ENCODE results near the gene CLCN1.
"Not testable (repeated sequence)": the region's sequence is repeated elsewhere in the genome, so short reads cannot be mapped to it uniquely, and the experiment has no call there.

The CLCN1 gene

DNA sequence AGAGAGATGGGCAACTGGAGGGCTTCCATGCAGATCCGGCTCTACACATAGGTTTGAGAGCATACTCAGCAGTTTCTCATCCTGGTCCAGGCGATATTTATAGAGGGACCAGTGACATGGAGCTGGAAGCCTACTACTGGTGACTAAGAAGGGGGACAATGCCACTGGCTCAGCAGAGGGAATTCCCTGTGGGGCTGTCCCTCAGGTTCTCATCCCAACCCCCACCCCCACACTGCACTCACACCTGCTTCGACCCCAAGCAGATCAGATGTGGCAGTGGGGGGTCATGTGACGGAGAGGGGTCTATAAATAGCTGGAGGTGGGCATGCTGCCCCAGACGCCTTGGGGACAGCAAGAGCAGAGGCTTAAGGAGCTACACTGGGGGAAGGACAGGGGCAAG, at the start of gene CLCN1:
TSS of gene CLCN1 (plus strand) at position 336 of the 400 bp plus-strand sequence. CDS start 102 bp downstream, outside the sequence.
- DNase-seq: no peak

DNA sequence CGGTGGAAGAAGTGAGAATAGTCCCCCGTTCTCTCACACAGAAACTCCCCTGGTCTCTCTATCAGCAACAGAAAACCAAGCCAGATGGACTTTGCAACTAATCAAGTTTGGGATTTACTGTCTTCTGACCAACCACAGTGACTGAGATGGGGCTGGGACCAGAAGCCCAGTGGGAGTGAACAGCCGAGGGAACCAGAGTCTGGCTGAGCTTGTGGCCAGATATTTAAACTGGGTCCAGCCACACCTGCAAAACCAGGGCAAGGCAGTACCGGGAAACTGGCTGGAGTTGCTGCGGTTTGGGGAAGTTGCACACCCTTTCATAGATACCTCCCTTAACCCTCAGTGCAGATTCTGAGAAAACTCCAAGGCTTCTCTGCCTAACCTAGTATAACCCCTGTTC, 46.7 kb upstream of the CLCN1 start:
- no peak for DNase-seq

DNA sequence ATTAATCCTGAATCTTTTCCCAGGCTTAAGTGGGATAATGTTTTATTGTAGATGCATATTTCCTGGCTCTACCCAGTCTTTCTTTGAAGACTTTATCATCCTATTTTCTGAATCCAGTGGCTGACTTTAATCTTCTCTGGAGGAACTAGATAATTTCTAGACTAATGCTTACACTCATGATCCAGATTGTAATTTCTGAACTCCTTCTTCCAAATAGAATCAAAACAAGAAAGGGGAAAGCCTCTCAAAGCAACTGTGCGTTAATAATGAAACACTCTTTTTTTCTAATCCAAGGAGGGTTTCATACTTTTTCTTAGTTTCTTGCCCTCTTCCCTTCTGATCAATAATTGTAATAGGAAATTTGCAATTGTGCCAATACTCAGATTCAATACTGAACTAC, 44.7 kb upstream of the CLCN1 start:
- DNase-seq: no peak

DNA sequence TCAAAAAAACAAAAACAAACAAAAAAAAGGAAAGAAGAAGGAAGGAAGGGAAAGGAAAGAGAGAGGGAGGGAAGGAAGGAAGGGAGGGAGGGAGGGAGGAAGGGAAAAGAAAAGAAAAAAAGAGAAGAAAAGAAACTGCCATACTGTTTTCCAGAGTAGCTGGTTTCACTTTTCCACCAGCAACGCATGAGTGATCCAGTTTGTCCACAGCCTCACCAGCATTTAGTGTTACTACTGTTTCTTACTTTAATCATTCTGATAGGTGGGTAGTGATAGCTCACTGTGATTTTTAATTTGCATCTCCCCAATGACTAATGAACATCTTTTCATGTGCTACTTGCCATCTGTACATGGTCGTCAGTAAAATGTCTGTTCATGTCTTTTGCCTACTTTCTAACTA, 43.0 kb upstream of the CLCN1 start:
- no peak for DNase-seq

DNA sequence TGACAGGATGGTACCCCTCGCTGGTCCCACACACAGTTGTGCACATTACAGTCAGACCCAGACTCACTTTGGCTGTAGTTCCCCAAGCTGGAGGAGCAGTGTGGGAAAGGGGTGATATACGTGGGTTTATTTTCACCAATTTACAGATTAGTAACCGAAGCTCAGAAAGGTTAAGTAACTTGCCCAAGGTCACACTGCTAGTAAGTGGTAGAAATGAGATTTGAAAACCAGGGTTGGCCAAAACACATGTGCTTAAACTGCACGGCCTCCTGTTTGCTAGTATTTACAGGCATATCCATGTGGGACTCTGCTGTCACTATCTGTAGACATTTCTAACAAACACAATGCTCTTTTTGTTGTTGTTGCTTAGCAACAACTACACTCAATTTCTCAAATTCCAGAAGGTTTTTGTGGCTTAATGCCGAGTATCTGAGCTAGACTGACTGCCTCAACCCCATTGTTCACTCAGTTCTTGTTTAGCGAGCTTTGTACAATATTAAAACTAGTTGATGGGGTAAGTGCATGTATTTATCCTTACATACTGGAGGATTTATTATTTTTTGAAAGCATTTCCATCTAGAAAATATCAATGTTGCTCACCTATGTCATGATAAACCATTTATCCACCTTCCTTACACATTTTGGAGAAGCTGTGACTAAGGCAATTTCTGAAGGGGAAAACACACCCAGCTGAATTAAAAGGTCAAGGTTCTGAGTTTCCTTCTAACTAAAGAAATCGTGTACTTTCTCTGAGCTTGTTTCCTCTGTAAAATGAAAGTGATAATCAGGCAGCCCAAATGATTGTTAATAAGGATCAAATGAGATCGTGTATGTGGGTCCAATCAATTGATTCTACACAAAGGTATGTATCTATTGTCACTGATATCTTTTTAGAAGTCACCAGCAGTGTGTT, 36.5 kb upstream of the CLCN1 start:
- no peak for DNase-seq

DNA sequence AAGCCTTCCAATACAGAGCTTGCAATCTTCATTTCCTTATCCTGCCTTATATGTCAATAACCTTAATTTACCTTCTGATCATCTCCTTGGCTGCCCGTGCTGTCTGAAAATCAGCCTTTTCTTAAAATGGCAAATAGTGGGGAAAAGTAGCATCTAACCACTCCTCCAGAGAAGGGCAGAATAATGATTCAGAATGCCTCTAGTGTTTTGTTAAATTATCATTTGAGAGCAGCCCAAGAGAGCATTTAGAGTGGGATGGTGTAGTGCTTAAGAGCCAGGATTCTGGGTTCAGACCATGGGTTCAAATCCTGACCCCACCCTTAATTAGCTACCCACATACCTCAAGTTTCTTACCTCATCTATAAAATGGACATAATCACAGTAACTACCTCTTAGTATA, 35.8 kb upstream of the CLCN1 start:
- DNase-seq: no peak

DNA sequence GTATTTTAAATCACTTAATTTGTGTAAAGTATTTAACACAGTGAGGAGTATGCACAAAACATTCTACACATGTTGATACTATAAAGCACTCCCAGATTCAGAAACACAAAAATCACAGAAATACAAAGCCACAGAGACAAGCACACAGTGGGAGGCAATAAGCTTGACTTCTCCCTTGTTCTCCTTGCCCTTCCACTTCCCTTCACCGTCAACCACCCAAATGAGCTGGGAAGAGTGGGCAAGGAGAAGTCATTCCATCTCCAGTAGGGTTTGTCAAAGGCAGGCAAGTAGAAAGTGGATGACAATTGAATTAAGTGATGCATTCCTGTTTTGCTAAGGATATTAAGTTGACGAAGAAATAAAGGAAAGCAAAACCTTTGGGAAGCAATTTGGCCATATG, 35.3 kb upstream of the CLCN1 start:
- DNase-seq: no peak

DNA sequence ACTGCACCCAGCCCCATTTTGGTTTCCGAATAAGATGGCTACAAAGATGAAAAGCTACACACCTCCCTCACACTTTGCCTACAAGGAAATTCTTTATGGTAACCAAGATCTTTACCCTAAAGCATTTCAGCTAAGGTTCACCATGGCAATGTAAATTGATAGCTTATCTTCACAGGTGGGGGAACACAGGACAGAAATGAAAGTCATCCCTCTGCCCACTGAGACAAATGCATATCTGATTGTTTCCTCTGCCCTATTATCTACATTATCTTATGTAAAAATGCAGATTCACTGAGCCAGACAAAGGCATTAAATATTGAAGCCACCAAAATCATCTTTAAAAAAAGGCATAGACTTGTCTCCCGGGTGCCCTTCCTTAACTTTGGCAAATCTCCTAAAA, 34.4 kb upstream of the CLCN1 start:
- DNase-seq: no peak

DNA sequence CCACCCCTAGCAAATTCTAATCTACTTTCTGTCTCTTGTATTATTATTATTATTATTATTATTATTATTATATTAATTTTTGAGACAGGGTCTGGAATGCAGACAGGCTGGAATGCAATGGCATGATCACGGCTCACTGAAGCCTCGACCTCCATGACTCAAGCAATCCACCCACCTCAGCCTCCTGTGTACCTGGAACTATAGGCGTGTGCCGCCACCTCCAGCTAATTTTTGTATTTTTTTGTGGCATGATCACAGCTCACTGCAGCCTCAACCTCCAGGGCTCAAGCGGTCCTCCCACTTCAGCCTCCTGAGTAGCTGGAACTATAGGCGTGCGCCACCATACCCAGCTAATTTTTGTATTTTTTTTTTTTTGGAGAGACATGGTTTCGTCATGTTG, 33.8 kb upstream of the CLCN1 start:
- DNase-seq: no peak

DNA sequence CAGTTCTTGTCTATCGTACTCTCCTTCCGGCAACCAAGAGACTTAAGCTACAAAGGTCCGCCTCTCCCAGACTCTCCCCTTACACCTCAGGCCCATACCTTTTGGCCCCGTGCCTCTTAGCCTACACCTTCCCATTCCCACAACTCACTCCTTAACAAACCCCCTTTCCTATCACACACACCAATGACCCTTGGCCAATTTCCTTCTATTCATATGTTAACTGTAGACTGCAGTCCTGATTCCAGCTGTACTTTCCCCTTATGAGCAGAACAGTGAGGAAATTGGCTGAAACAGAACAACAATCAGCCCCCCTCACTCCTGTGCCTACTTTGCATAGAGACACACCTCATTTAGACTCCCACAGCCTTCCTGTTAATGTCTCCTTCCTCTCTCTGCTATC, 32.5 kb upstream of the CLCN1 start:
- no peak for DNase-seq

DNA sequence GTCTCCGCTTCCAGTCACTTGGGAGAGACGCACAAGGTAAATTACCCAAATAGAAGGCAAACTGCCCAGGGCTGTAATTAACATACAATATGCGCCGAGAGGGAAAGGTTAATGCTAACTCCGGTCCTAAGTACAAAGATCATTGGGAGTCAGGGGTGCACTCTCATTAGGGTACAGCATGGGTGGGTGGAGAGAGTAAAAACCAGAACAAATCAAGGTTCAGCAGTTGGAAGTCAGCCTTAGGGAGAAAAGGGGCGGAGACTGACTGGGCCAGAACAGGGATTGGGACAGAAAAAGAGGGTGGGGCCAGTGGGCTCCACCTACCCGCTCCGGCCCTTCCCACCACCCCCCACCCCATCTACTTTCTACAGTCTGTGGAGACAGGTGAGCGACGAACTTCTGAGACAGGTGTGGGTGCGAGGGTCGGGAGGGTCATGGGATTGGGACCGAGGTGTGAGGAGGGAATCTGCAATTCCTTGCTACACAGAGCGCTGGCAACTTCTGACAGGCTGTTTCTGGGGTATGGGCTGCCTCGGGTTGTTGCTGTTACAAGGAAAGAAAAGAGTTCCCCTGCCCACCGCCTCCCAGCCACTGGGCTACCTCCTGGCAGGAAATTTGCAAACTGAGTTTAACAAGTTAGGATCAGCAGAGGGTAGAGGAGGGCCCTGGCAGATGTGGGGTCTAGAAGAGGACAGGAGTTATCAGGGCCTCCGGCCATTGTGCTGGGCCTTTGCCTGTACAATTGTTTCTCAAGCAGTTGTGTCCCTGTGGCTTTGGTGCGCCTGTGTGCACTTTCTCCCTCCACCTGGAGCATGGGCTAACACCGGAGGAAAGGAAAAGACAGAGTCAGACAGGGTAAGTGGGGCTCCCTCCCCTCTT, 31.1 kb upstream of the CLCN1 start, which contains the start of gene TMEM139:
TSS of gene TMEM139 (plus strand) at position 368 of the 879 bp plus-strand sequence. CDS start 1,000 bp downstream, outside the sequence.
- DNase-seq: no peak

DNA sequence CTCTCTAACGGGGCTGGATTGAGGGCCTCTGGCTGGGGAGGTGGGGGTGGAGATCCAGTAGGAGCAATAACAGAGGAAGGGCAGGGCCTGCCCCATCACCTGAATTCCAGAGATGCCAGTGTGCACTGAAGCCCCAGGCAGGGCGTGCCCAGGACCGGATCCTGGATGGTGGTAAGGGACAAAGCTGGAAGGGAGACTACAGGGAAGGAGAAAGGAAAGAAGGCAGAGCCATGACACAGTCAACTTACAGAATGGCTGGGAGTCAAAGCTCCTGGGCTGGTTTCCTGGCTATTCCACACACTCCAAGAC, 30.5 kb upstream of the CLCN1 start:
- DNase-seq: no peak

DNA sequence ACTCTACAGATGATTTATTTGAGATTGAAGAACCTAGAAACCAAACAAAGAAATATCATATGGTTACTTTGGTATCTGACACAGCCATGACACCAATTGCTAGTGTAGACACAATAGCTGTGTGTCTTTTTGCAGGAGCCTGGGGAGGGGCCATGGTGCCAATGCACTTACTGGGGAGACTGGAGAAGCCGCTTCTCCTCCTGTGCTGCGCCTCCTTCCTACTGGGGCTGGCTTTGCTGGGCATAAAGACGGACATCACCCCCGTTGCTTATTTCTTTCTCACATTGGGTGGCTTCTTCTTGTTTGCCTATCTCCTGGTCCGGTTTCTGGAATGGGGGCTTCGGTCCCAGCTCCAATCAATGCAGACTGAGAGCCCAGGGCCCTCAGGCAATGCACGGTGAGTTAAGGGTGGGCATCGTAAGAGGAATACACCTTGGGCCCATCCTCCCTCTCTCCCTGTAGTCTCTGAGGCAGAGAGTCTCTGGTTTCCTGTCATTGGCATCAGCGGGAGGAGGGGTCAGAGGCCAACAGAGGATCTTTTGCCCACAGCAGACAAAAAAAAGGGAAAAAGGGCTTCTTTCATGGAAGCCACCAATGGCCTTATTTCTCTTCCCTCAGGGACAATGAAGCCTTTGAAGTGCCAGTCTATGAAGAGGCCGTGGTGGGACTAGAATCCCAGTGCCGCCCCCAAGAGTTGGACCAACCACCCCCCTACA, 29.9 kb upstream of the CLCN1 start:
- no peak for DNase-seq

DNA sequence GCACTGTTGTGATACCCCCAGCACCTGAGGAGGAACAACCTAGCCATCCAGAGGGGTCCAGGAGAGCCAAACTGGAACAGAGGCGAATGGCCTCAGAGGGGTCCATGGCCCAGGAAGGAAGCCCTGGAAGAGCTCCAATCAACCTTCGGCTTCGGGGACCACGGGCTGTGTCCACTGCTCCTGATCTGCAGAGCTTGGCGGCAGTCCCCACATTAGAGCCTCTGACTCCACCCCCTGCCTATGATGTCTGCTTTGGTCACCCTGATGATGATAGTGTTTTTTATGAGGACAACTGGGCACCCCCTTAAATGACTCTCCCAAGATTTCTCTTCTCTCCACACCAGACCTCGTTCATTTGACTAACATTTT, 29.4 kb upstream of the CLCN1 start:
- DNase-seq: no peak

DNA sequence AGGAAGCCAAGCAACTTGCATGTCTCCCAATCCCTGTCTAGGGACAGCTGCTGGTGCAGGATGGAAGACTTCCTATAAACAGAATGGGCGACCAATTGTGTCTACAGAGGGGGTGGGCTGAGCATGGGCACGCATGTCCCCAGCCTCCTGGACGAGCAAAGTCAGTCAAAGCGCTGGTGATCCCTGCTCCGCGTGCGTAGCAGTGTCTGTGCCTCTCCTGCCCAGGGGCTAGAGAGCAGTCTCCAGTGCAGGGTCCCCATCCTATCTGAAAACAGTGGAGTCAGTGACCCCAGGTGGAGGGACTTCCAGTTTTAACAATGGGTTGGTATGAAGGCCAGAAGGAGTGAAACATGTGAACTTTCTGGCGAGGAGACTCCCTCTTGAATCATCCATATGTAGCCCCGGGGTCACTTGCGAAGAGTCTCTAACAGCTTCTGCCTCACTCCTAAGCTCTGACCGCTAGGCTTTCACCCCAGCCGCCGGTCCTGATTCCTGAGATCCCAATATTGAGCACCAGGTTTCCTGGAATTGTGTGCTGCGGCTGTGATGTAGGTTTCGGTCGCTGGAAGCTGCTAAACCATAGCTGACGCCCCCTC, 28.5 kb upstream of the CLCN1 start:
- DNase-seq: no peak

DNA sequence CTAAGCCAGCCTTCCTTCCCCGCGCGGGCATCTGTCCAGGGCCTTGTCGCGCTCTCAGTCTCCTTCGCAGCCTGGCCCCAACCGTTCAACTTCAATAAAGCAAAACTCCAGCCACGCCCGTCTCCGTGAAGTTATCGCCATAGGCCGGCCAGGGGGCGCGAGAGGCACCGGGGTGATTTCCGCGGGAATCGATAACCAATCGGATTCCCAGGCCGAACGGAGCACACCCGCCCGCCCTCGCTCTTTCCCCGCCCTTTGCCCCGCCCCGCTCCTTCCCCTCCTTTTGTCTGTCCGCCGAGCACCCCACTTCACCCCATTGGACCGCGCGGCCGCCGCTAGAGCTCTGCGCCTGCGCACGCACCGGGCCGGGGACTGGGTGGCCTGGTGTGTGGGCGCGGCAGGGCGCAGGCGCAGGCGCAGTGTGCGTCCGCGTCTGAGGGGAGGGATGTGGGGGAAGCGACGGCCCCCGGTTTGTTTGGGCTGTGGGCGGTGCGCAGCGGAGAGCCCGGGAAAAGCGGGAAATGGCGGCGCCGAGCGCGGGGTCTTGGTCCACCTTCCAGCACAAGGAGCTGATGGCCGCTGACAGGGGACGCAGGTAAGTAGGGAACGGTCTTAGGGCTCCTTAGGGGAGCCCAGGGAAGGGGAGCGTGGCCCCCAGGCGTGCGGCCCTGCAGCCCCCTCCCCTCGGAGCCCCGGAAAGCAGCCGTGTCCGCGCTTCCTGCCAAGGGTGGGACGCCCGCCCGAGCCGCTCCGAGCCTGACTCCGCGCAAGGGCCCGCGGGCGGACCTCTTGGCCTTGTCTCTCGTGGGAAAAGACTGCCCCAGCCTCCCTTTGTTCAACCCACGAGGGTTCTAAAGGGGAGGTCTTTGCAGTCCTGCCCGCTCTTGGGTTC, 27.7 kb upstream of the CLCN1 start, which contains the start of gene CASP2:
TSS of gene CASP2 (plus strand) at position 417 of the 892 bp plus-strand sequence. CDS start at position 522, 105 bp downstream.
- DNase-seq: peak; percentile 99

DNA sequence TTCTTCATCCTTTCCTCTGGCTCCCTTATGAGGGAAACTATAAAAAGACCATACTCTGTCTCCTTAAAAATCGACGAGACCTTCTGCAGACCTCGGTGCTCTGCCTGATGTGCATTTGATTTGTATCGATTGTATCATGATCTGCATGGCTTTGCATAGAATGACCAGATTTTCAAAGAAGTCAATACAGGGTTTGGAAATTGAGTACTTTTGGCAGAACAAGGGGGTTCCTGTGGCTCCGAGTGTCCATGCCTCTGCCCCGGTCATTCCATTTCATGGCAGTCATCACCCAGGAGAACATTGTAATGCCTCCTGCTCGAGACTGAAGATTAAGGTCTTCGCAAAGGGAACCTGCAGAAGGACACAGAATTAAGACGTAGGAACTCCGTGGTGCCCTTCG, 27.1 kb upstream of the CLCN1 start:
- no peak for DNase-seq

DNA sequence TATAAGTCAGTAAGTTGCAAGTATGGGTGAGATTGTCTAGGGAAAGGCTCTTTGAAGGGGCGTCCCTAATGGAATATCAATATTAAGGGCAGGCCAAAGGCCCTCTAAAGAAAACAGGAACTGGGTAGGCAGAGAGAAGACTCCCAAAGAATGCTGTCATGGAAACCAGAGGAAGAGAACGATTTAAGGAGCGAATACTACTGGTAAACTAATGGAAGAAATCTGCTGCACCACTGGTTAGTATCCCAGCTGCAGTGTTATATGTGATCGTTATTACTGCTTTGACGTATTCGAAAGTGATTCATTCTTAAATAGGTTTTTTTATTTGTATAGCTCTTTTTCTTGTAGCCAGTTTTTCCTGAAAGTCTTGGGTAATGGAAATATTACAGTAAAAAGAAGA, 26.5 kb upstream of the CLCN1 start:
- no peak for DNase-seq

DNA sequence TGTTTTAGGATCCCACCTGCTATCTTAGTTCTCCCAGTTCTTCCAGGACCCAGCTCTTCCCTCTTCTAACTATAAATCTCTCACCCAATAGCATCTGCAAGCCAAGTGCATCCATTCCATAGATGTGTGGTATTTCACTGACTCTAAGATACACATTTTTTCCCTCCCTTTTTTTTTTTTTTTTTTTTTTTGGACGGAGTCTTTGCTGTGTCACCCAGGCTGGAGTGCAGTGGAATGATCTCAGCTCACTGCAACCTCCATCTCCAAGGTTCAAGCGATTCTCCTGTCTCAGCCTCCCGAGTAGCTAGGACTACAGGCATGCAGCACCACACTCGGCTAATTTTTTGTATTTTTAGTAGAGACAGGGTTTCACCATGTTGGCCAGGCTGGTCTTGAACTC, 26.0 kb upstream of the CLCN1 start:
- DNase-seq: not testable (repeated sequence)

DNA sequence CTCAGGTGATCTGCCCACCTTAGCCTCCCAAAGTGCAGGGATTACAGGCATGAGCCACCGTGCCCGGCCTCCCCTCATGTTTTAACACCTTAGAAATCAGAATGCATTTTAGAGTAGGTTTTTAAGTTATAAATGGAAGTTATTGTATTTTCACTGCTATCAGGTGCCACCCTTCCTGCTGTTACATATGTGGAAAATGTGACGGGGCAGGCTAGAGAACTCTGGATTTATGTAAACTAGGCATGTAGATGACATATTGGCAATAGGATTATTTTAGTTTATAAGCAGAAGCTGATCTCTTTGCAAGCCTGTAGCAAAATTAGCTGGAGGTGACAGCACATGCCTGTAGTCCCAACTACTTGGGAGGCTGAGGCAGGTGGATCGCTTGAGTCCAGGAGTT, 25.6 kb upstream of the CLCN1 start:
- DNase-seq: no peak

DNA sequence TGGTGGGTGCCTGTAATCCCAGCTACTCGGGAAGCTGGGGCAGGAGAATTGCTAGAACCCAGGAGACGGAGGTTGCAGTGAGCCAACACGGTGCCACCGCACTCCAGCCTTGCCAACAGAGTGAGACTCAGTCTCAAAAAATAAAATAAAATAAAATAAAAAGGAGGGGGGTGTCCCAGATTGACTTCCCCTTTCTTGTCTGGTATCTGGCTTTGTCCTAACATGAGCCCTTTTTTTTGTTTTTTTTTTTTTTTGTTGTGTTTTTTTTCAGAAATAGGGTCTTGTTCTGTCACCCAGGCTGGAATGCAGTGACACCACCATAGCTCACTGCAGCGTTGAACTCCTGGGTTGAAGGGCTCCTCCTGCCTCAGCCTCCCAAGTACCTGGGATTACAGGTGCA, 23.0 kb upstream of the CLCN1 start:
- no peak for DNase-seq

DNA sequence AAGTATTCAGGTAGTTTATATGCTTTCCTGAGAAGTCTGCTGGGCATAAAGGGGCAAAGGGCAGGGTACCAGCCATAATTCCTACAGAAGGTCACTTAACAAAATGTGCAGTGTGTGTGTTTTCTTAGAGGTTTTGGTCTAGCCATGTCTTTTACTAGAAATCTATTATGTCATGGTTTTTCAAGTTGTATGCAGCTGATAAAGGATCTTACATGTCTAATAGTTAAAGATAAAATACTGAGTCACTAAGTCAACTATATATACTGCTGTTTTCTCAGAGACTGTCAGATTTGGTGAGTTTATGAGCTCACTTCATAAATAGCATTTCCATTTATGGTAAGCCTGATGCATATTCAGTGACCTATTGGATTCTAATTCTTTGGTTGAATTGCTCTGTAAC, 20.0 kb upstream of the CLCN1 start:
- DNase-seq: no peak

Data from left hindlimb (tissue), 1 donor.